H9 (cell line): ENCODE results near the gene IMMP2L. TPM values are rescaled to one million over a fixed set of nuclear protein-coding genes. Genes with fewer than 3 reads are reported as not detected.

ENCODE experiments used
- DNase-seq: peaks from one replicate; pipeline ENCODE4 v3.0.0-alpha.2; 2017
- H2AFZ ChIP-seq: one replicate; pipeline ENCODE4 v1.6.1; 2013; ENCODE audit warnings: mild to moderate bottlenecking, low read length, control low read depth, moderate library complexity
- H2AK5ac ChIP-seq: 2 replicates; pipeline ENCODE4 v1.6.1; 2013; ENCODE audit warnings: low read length, control low read depth, mixed read lengths; ENCODE audit not compliant: insufficient read length
- H2BK120ac ChIP-seq: one replicate; pipeline ENCODE4 v1.6.1; 2013; ENCODE audit warnings: low read depth, mild to moderate bottlenecking, low read length, control low read depth, inconsistent platforms; ENCODE audit not compliant: poor library complexity, severe bottlenecking
- H2BK12ac ChIP-seq: 2 replicates; pipeline ENCODE4 v1.6.1; 2013; ENCODE audit warnings: low read length, control low read depth, mixed read lengths, low read depth; ENCODE audit not compliant: insufficient read length
- H2BK15ac ChIP-seq: 2 replicates; pipeline ENCODE4 v1.6.1; 2013; ENCODE audit warnings: low read depth, low read length, control low read depth
- H2BK20ac ChIP-seq: one replicate; pipeline ENCODE4 v1.6.1; 2013; ENCODE audit warnings: low read depth, mild to moderate bottlenecking, low read length, control low read depth, inconsistent platforms; ENCODE audit not compliant: poor library complexity, severe bottlenecking
- H2BK5ac ChIP-seq: 2 replicates; pipeline ENCODE4 v1.6.1; 2013; ENCODE audit warnings: low read length, control low read depth, mixed read lengths; ENCODE audit not compliant: insufficient read length
- H3K14ac ChIP-seq: 2 replicates; pipeline ENCODE4 v1.6.1; 2013; ENCODE audit warnings: low read length, control low read depth; ENCODE audit not compliant: insufficient read depth
- H3K18ac ChIP-seq: 2 replicates; pipeline ENCODE4 v1.6.1; 2013; ENCODE audit warnings: low read depth, mild to moderate bottlenecking, mixed read lengths, low read length, control low read depth; ENCODE audit not compliant: insufficient read length
- H3K23ac ChIP-seq: 2 replicates; pipeline ENCODE4 v1.6.1; 2013; ENCODE audit warnings: low read length, control low read depth, mixed read lengths, low read depth; ENCODE audit not compliant: insufficient read length
- H3K23me2 ChIP-seq: 2 replicates; pipeline ENCODE4 v1.6.1; 2013; ENCODE audit warnings: low read depth, mild to moderate bottlenecking, mixed read lengths, low read length, control low read depth; ENCODE audit not compliant: insufficient read length, poor library complexity, severe bottlenecking
- H3K27ac ChIP-seq: 2 replicates; pipeline ENCODE4 v1.5.1; 2013; ENCODE audit warnings: low read length, control low read depth, mixed read lengths, low read depth; ENCODE audit not compliant: insufficient read length
- H3K27me3 ChIP-seq: 2 replicates; pipeline ENCODE4 v1.6.1; 2013; ENCODE audit warnings: low read length, control low read depth, inconsistent platforms; ENCODE audit not compliant: insufficient read depth
- H3K4ac ChIP-seq: 2 replicates; pipeline ENCODE4 v1.6.1; 2013; ENCODE audit warnings: low read depth, mild to moderate bottlenecking, control low read depth, inconsistent platforms, low read length, moderate library complexity
- H3K4me1 ChIP-seq: 2 replicates; pipeline ENCODE4 v1.6.1; 2013; ENCODE audit warnings: low read length, control low read depth, inconsistent platforms; ENCODE audit not compliant: insufficient read depth
- H3K4me2 ChIP-seq: 2 replicates; pipeline ENCODE4 v1.6.1; 2013; ENCODE audit warnings: low read length, control low read depth, mixed read lengths; ENCODE audit not compliant: insufficient read length, insufficient read depth
- H3K56ac ChIP-seq: 2 replicates; pipeline ENCODE4 v1.6.1; 2013; ENCODE audit warnings: low read depth, mild to moderate bottlenecking, mixed read lengths, low read length, control low read depth; ENCODE audit not compliant: insufficient read length
- H3K79me1 ChIP-seq: 2 replicates; pipeline ENCODE4 v1.6.1; 2013; ENCODE audit warnings: low read depth, mild to moderate bottlenecking, moderate library complexity, low read length, control low read depth, inconsistent platforms; ENCODE audit not compliant: insufficient read depth, poor library complexity, severe bottlenecking
- H3K79me2 ChIP-seq: 2 replicates; pipeline ENCODE4 v1.6.1; 2013; ENCODE audit warnings: low read length, control low read depth, inconsistent platforms; ENCODE audit not compliant: insufficient read depth
- H3K9ac ChIP-seq: 2 replicates; pipeline ENCODE4 v1.6.1; 2013; ENCODE audit warnings: low read length, control low read depth, mixed read lengths; ENCODE audit not compliant: insufficient read length; ENCODE audit errors: extremely low read depth
- H3K9me3 ChIP-seq: one replicate; pipeline ENCODE4 v1.6.1; 2013; ENCODE audit warnings: low read depth, low read length, inconsistent platforms; ENCODE audit not compliant: control insufficient read depth
- H3T11ph ChIP-seq: one replicate; pipeline ENCODE4 v1.6.1; 2013; ENCODE audit warnings: mild to moderate bottlenecking, low read length, control low read depth, inconsistent platforms
- H4K20me1 ChIP-seq: one replicate; pipeline ENCODE4 v1.6.1; 2013; ENCODE audit not compliant: control insufficient read depth, insufficient read length, insufficient read depth
- H4K5ac ChIP-seq: 2 replicates; pipeline ENCODE4 v1.6.1; 2013; ENCODE audit warnings: low read depth, mild to moderate bottlenecking, mixed read lengths, low read length, control low read depth; ENCODE audit not compliant: insufficient read length
- H4K8ac ChIP-seq: replicated peaks from 2 replicates; pipeline ENCODE4 v1.6.1; 2013; ENCODE audit warnings: low read length, control low read depth, mixed read lengths, low read depth; ENCODE audit not compliant: insufficient read length
- H4K91ac ChIP-seq: 2 replicates; pipeline ENCODE4 v1.6.1; 2013; ENCODE audit warnings: low read depth, mild to moderate bottlenecking, moderate library complexity, mixed read lengths, low read length, control low read depth; ENCODE audit not compliant: insufficient read length
- H3K27ac Mint-ChIP-seq, 3 experiments: 2 replicates in 2 of 3; 3 replicates in 1 of 3; pipeline ENCODE4 v1.8.0; 2020 to 2021; ENCODE audit warnings: mixed read lengths in 3 of 3, mild to moderate bottlenecking in 1 of 3, moderate library complexity in 1 of 3
- H3K27me3 Mint-ChIP-seq: 2 replicates; pipeline ENCODE4 v1.8.0; 2021; ENCODE audit warnings: low read depth, mild to moderate bottlenecking, moderate library complexity, mixed read lengths
- H3K36me3 Mint-ChIP-seq, 3 experiments: 2 replicates in 2 of 3; 3 replicates in 1 of 3; pipeline ENCODE4 v1.8.0; 2020 to 2021; ENCODE audit warnings: low read depth in 3 of 3, mixed read lengths in 3 of 3; ENCODE audit not compliant: insufficient read depth in 1 of 3
- H3K4me1 Mint-ChIP-seq, 2 experiments: 2 replicates each; pipeline ENCODE4 v1.8.0; 2020; ENCODE audit warnings: mixed read lengths in 2 of 2
- H3K4me3 Mint-ChIP-seq, 2 experiments: 2 replicates in 1 of 2; 3 replicates in 1 of 2; pipeline ENCODE4 v1.8.0; 2020 to 2021; ENCODE audit warnings: mild to moderate bottlenecking in 2 of 2, mixed read lengths in 2 of 2, moderate library complexity in 1 of 2
- H3K9me3 Mint-ChIP-seq, 2 experiments: 2 replicates in 1 of 2; 3 replicates in 1 of 2; pipeline ENCODE4 v1.8.0; 2020; ENCODE audit warnings: mild to moderate bottlenecking in 2 of 2, mixed read lengths in 2 of 2, moderate library complexity in 1 of 2
- CTCF ChIP-seq: fragments of 200-600 bp; sonication (generic); conservative IDR thresholded peaks from 3 replicates; pipeline ENCODE4 v1.8.0; 2021; ENCODE audit warnings: antibody characterized with exemption, mild to moderate bottlenecking
- total RNA-seq: library from RNA; stranded (reverse); gene quantifications from 2 replicates; pipeline ENCODE4 v1.2.1, GENCODE V29; 2021

Gene IMMP2L
- total RNA-seq, 1 experiment from 2014 or later = 14.7 TPM

- no peak overlapping the region for H2BK15ac ChIP-seq
- no peak overlapping the region for H3K56ac ChIP-seq
- Mint-ChIP-seq H3K27ac (no peak overlapping the region), H3K4me1 (peaks cover 11 to 13% of the 10 kb centered on the region in 2 experiments), H3K27me3 (no peaks in the 10 kb centered on the region), H3K4me3 (no peak overlapping the region), H3K9me3 (peaks cover 0 to 4% of the 10 kb centered on the region in 2 experiments; a peak in 2 of 5 replicates), H3K36me3 (no peaks in the 10 kb centered on the region; a peak in 1 of 7 replicates)
- no peak overlapping the region for H3K14ac ChIP-seq
- H2BK12ac ChIP-seq = no peak overlapping the region
- H3K9me3 ChIP-seq = no peaks in the 10 kb centered on the region
- no peak overlapping the region for H3K18ac ChIP-seq
- no peak for TF ChIP-seq CTCF
- H4K5ac ChIP-seq = no peak overlapping the region
- H3K27ac ChIP-seq = no peak overlapping the region
- H2BK20ac ChIP-seq = no peak overlapping the region
- H4K91ac ChIP-seq = no peak overlapping the region
- no peak overlapping the region for H3T11ph ChIP-seq
- H3K79me1 ChIP-seq = no peaks in the 10 kb centered on the region
- no peak overlapping the region for H3K23ac ChIP-seq
- H4K8ac ChIP-seq = no peak overlapping the region
- H3K23me2 ChIP-seq = no peaks in the 10 kb centered on the region
- H2AK5ac ChIP-seq = no peak overlapping the region
- H2BK5ac ChIP-seq = no peak overlapping the region
- H3K4me1 ChIP-seq = no peaks in the 10 kb centered on the region
- H3K4me2 ChIP-seq = no peak overlapping the region
- H2BK120ac ChIP-seq = no peak overlapping the region
- H3K79me2 ChIP-seq = no peaks in the 10 kb centered on the region
- no peaks in the 10 kb centered on the region for H4K20me1 ChIP-seq
- no peak overlapping the region for H2AFZ ChIP-seq
- no peaks in the 10 kb centered on the region for H3K27me3 ChIP-seq
- no peak for DNase-seq
- no peak overlapping the region for H3K9ac ChIP-seq
- H3K4ac ChIP-seq = no peak overlapping the region
Observed at GRCh38 chr7:111071556-111071955, 490.7 kb downstream of the IMMP2L start.
